Measurements from ENCODE around the gene AGAP1.

AGAP1 gene

DNA sequence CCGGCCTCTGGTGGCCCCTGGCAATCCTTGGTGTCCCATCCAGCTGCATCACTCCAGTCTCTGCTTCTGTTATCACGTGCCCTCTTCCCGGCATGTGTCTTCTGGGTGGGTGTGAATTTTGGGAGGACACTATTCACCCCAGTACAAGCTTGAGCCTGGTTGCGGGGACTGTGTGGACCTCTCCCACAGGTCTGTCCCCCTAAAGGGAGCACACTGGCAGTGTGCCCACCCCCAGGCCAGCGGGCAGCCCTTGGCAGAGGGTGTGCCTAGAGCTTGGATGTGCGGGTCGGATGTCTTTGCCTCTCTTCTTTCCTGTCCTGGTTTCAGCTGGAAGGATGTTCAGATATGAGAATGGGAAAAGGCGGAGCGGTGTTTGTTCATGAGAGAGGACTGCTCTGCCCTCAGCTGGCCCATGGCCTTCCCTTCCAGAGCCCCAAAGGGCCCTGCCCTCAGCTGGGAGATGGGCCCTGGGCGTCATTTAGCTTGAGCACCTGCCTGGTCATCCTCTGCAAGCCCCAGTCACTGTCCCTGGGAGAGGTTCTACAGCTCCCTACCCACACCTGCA, 73.2 kb downstream of the AGAP1 start:
- H3K4me3 ChIP-seq (ENCODE audit: low read depth, low read length) = no peak overlapping the region

- H3K4me3 ChIP-seq (ENCODE audit: low read depth, low read length) = no peak overlapping the region
Observed at GRCh38 chr2:235567842-235568241, 74.0 kb downstream of the AGAP1 start.

DNA sequence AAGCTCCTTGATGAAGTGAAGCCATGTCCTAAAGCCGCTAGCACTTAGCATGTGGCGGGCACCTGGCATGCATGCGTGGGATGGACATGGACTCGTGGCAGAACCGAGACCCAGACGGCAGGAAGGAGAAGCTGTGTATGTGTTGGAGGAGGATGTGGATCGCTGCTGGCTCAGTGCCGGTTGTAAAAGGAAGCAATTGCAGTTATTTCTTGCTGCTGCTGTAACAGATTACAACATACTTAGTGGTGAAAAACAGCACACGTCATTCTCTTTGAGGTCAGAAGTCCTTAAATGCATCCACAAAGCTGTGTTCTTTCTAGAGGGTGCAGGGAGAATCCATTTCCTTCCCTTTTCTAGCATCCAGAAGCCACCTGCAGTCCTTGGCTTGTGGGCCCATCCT, 74.6 kb downstream of the AGAP1 start:
- no peak overlapping the region for H3K4me3 ChIP-seq (ENCODE audit: low read depth, low read length)

DNA sequence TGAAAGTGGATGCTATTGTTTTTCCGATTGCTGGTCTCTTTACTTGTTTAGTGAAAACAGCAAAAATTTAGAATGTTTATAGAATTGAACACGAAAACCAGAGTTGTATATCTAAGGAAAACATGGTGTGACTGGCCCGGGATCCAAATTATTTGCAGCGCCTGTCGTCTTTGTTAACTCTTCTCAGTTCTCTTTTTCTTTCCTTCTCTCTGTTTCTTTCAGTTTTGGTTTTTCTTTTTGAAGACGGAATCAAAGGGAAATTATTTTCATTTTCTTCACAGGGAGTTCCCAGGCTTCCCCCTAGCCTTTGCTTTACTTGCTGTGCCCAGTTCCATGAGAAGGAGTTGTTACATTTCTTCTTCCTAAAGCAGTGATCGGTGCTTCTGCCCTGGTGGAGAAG, 76.0 kb downstream of the AGAP1 start:
- H3K4me3 ChIP-seq (ENCODE audit: low read depth, low read length) = no peak overlapping the region

GRCh38 chr2:235570256-235570655, 76.4 kb downstream of the AGAP1 start:
- H3K4me3 ChIP-seq (ENCODE audit: low read depth, low read length) = no peak overlapping the region

DNA sequence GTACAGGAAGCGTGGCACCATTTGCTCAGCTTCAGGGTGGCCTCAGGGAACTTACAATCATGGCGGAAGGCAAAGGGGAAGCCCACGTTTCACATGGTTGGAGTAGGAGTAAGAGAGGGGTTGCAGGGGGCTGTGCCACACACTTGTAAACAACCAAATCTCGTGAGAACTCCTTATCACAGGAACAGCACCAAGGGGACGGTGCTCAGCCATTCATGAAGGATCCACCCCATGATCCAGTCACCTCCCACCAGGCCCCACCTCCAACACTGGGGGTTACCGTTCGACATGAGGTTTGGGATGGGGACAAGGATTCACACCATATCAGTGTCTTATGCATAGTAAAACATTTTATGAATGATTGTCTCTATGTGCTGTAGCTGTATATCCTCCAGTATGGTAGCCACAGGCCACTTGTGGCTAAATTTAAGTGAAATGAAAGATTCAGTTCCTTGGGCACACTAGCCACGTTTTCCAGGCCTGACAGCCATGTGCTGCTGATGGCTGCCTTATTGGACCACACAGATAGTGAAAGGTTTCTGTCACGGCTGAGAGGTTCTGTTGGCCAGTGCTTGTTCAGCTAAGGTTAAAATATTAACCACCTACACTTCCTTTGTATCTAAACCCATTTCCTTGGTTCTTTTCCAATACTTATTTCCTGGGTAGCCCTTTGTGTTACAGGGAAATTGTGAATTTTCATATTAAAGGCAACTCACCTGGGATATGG, 77.3 kb downstream of the AGAP1 start:
- H3K4me3 ChIP-seq (ENCODE audit: low read depth, low read length) = no peak overlapping the region

DNA sequence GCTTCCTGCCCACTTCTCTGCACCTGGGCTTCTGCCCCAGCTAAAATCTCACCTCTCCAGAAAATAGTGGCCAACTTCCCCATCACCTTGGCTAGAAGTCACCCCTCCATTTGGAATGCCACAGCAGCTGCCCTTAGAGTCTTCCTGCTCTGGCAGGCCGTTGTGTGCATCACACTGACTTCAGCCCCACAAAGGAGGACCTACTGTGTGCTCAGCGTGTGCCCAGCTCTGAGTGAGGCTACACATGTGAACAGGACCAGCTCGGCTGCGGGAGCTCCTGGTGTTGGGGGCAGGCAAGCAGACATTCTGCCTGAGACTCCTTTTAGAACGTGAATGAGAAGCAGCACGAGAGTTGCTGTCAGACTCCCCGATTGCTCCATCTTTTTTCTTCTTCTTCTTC, 78.7 kb downstream of the AGAP1 start:
- H3K4me3 ChIP-seq (ENCODE audit: low read depth, low read length) = no peak overlapping the region

DNA sequence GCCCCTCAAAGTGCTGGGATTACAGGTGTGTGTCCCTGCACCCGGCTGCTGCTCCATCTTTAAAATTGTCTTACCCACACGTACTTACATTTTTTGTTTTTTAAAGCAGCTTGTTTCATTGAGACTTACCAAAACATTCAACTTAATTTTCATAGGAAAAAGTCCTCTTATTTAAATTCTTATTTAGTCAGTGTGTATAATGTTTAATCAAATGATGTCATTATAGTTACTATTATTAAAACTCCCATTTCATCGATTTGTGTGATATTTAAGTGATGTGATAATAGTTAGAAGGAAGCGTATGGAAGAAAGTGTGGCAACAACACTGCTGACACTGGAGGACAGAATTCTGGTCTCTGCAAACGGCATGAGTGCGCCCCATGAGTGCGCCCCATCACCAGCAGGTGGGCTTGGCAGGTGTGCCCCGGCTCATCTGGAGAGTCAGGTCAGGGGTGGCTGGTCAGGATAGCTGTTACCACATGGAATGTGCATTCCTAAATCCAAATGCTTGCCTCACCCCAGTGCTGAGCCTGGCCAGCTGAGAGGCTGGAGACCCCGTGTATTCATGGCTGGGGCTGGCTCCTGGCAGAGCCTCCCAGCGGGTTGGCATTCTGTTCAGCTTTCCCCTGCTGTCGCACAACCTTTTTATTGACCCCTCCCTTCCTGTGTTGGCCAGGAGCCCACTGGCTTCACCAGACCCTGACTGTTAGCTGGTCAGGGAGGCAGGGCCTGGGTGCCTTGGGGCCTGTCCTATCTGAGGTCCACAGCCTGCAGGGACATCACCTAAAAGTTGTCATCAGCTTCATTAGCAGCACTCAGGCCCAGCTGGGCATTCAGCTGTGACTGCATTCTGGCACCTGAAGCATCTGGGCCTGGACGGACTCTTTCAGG, 79.7 kb downstream of the AGAP1 start:
- no peak overlapping the region for H3K4me3 ChIP-seq (ENCODE audit: low read depth, low read length)

- no peak overlapping the region for H3K4me3 ChIP-seq (ENCODE audit: low read depth, low read length)
Observed at GRCh38 chr2:235575431-235575830, 81.6 kb downstream of the AGAP1 start.

DNA sequence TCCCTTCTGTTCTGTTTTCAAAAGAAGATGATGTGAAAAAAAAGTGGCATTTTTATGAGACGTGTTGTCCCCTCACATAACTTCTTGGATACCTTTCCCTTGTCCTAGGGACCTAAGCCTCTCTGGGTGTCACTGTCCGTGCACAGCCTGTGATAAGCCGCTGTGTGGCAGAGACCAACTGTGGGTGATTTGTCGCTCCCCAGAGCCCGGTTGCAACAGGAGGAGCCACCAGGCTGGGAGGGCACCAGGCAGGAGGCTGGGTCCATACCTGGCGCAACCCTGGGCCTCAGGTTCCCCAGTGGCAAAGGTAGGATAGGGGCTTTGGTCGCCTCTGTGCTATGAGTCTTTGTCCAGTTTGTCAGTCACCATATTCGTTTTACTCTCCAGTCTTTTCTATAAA, 82.1 kb downstream of the AGAP1 start:
- H3K4me3 ChIP-seq (ENCODE audit: low read depth, low read length) = no peak overlapping the region

GRCh38 chr2:235576337-235576910, 82.6 kb downstream of the AGAP1 start:
- H3K4me3 ChIP-seq (ENCODE audit: low read depth, low read length) = no peak overlapping the region

- H3K4me3 ChIP-seq (ENCODE audit: low read depth, low read length) = no peak overlapping the region
Observed at GRCh38 chr2:235577404-235578330, 83.8 kb downstream of the AGAP1 start.

DNA sequence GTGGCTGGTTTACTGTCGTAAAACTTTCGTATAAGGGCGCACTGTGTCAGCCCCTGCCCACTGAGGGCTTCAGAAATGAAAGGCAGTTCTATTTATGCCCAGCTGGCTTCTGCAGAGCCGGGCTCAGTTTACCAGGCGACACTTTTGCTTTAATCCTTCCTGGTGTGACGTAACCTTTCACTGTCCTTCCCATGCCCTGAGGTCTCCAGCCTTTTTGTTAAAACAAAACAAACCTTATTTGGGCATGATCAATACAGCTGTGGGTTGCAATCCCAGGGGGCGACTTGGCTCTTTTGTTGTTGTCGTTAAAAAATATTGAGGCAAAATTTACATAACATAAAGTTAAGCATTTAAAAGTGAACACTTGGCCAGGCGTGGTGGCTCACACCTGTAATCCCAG, 85.3 kb downstream of the AGAP1 start:
- no peak overlapping the region for H3K4me3 ChIP-seq (ENCODE audit: low read depth, low read length)

DNA sequence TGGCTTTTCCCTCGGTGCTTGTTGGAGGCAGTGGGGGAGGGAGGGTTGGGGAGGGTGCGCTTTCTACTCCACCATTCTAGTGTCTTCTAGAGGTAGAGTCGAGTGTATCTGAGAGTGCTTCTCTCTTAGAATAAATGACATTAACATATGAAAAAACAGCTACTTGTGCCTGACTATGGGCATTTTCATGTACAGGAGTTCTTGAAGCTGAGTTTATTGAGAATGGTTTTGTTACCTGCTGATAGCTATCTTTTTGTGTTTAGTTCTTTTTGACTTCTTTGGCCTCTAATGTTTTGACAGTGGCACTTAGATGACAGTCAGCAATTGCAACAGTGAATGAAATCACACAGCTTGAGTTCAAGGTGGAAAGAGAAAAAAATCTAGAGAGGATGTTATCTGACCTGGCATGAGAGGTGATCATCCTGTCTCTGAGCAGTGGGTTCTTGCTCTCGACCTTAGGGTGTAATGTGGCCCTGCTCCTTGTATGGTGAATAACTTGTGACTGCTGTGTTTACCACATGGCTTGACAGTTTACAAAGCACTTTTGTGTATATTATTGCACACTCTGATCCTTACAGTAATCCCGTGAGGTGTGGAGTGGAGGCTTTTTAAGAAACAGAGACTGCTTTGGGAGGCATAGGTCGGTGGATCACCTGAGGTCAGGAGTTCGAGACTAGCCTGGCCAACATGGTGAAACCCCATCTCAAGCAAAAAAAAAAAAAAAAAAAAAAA, 86.7 kb downstream of the AGAP1 start:
- no peak overlapping the region for H3K4me3 ChIP-seq (ENCODE audit: low read depth, low read length)

DNA sequence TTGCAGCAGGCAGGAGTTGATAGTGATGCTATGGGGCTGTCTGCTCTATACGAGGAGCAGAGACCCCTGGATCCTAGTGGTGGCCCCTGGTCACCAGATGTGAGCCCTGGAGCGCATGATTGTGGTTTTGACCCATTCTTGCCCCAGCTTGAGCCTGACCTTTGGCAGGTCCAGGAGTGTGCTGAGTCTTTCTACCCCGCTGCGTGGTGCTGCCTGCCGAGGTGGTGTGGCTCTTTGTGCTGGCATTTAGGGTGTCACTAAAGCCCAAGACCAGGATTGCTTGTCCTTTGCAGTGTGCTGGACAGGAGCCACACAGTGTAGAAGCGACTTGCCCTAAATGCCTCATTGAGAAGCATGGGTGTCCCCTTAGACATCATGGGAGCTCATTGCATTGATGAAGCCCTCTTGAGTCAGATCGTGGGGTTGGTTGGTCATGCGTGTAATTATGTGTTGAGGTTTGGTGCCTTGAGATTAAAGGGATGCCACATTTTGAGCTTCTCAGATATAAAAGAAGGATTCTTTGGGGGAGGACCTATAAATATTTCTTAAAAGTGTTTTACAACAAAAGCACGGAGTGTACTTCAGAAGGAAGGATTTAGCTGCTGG, 88.3 kb downstream of the AGAP1 start:
- no peak overlapping the region for H3K4me3 ChIP-seq (ENCODE audit: low read depth, low read length)

DNA sequence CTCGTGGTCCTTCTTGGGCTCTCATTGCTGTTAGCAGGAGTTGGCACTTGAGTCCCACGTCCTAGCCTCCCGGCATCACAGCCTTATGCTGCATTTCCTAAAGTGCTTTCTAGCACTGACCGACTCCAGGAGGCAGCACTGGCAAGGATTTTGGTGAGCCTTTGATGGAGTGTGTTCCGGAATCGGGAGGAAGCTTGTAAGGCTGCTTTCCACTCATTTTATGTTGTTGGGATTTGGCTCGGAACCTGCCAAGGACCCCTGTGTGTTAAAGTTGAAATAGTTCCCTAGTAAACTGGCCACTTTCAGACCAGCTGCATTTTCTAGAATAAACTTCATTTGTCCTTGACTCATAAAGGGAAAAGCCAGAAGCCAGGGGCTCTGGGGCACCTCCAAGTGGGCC, 88.9 kb downstream of the AGAP1 start:
- H3K4me3 ChIP-seq (ENCODE audit: low read depth, low read length) = no peak overlapping the region

DNA sequence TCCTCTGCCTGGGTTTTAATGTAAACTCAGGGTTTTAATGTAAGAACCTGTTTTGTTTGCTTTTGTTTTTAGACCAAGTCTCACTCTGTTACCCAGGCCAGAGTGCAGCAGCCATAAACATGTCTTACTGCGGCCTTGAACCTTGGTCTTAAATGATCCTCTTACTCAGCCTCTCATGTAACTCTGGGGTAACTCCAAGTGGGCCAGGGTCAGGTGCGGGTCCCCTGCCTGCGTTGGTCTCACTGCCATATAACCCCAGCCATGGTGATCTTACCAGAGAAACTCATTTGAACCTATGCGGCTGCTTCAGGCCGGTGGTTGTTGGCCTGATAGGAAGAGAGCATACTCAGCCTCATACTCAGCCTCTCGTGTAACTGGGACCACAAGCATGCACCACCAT, 89.3 kb downstream of the AGAP1 start:
- H3K4me3 ChIP-seq (ENCODE audit: low read depth, low read length) = no peak overlapping the region

DNA sequence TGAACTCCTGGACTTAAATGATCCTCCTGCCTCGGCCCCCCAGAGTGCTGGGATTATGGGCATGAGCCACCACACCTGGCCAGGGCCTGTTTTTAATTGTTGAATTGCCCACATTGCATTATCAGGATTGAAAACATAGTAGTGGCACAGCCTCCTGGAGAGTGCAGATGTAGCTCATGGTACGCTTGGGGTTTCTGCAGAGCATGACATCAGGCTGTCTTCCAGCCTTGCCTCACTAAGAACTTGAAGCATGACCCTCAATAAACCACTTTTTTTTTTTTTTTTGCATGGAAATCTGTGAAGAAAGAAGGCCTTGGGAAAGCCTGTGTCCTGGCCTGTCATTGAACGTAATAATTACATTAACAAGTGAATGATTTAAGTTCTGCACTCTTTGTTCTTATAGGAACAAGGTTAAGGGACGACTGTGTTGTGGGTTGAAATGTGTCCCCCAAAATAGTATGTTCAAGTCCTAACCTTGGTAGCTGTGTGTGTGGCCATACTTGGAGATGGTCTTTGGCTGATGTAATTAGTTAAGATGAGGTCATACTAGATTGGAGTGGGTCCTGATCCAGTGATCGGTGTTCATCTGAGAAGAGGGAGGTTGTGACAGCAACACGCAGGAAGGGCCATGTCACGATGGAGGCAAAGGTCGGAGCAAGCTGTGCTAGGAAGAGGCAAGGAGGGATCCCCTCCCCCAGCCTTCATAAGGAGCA, 90.2 kb downstream of the AGAP1 start:
- no peak overlapping the region for H3K4me3 ChIP-seq (ENCODE audit: low read depth, low read length)

DNA sequence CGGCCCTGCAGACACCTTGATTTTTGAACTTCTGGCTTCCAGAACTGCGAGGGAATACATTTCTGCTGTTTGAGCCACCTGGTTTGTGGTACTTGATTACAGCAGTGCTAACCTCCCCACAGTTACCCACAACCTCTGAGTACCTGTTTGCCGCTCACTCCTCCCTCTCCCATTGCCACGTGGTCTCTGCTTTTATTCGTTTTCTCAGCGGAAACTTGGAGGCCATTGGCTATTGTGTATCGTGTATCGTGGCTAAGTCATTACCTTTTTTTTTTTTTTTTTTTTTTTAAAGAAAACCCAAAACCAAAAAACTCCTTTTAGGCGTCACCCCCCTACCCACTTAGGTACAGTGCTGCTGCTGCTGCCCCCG, 90.8 kb downstream of the AGAP1 start:
- H3K4me3 ChIP-seq (ENCODE audit: low read depth, low read length) = no peak overlapping the region

Data from iPS-11a (cell line).